ENCODE results near the gene BANF2. TPM values are rescaled to one million over a fixed set of nuclear protein-coding genes. Genes with fewer than 3 reads are reported as not detected.
A peak's percentile ranks its signal among the peaks of the same experiment; 100 is the strongest.

Gene BANF2
- total RNA-seq, 2 donors from 2014 or later, result not detected

DNA sequence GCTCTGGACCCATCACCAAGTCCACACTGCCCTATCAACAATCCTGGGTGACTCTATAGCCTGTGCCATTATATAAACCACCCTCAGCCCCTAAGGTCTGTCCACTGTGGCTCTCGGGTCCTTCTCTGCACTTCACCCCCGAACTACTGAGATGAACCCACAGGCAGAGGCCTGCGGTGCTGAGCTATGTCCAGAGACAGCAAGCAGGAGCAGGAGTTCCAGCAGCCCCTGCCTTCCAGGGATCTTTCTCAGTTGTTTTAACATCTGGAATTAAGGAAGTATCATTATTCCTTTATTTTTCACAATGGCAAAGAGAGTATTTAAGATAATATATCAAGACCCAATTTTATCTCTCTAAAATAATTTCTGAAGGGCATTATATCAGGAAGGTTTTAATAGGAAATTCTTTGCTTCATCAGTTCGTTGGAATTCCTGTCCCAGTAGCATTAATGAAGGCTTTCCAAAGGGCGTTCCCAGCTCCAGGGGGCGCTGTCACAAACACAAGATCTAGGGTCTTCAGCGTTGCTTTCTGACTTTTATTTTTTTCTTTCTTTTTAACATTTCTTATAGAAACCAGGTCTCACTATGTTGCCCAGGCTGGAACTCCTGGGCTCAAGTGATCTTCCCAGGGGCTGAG, 45.0 kb upstream of the BANF2 start:
- H3K27ac Mint-ChIP-seq, result peak overlapping the region; percentile 97
- H3K4me1 Mint-ChIP-seq, result peaks cover 34% of the 10 kb centered on the region
- no peaks in the 10 kb centered on the region for H3K27me3 Mint-ChIP-seq (ENCODE audit: insufficient read depth)
- Histone ChIP-seq H3K27me3 (ENCODE audit: control insufficient read depth, insufficient read depth, low read length, poor library complexity, severe bottlenecking) (no peaks in the 10 kb centered on the region), H3K4me1 (ENCODE audit: control insufficient read depth, insufficient read depth, low read length) (peaks cover 21% of the 10 kb centered on the region), H3K9ac (ENCODE audit: extremely low read depth, low read length, poor library complexity, severe bottlenecking) (peak overlapping the region; percentile 7), H3K4me3 (ENCODE audit: low read length) (no peak overlapping the region), H3K9me3 (ENCODE audit: control insufficient read depth, low read length) (peaks cover 11% of the 10 kb centered on the region), H3K36me3 (ENCODE audit: control insufficient read depth, insufficient read depth, low read length) (peaks cover 67% of the 10 kb centered on the region), H3K27ac (ENCODE audit: low read depth, low read length) (no peak overlapping the region)
- peaks cover 21% of the 10 kb centered on the region for H3K9me3 Mint-ChIP-seq
- WGBS, 2 experiments (ENCODE audit: insufficient coverage in 1 of 2, insufficient read length in 1 of 2), result 56 to 72% methylated on average over 3 to 7 of the region's 7 CpGs
- DNase-seq, result peak; percentile 93
- peaks cover 47% of the 10 kb centered on the region for H3K36me3 Mint-ChIP-seq (ENCODE audit: low read depth)
- H3K4me3 Mint-ChIP-seq, result no peak overlapping the region
- TF ChIP-seq, protein P1, sequence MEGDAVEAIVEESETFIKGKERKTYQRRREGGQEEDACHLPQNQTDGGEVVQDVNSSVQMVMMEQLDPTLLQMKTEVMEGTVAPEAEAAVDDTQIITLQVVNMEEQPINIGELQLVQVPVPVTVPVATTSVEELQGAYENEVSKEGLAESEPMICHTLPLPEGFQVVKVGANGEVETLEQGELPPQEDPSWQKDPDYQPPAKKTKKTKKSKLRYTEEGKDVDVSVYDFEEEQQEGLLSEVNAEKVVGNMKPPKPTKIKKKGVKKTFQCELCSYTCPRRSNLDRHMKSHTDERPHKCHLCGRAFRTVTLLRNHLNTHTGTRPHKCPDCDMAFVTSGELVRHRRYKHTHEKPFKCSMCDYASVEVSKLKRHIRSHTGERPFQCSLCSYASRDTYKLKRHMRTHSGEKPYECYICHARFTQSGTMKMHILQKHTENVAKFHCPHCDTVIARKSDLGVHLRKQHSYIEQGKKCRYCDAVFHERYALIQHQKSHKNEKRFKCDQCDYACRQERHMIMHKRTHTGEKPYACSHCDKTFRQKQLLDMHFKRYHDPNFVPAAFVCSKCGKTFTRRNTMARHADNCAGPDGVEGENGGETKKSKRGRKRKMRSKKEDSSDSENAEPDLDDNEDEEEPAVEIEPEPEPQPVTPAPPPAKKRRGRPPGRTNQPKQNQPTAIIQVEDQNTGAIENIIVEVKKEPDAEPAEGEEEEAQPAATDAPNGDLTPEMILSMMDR (conservative IDR thresholded peaks at IDR 0.05), result peak; percentile 97

DNA sequence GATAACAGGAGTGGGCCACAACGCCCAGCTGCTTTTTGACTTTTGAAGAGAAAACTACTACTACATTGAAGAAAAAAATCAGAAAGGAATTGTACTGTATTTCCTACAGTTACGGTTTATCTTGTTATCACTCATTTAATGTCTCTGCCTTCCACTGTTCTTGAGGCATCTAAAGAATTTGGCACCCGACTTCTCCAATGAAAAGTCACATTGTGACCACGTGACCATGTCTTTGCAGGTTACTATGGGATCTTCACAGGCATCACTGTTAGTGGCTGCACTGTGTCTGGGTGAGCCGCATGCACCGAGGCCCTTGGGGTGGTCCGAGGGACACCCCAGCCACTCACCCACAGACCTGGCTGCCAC, 44.5 kb upstream of the BANF2 start:
- H3K9me3 Mint-ChIP-seq, result peaks cover 26% of the 10 kb centered on the region
- peaks cover 68% of the 10 kb centered on the region for H3K36me3 ChIP-seq (ENCODE audit: control insufficient read depth, insufficient read depth, low read length)
- peaks cover 52% of the 10 kb centered on the region for H3K36me3 Mint-ChIP-seq (ENCODE audit: low read depth)
- H3K27ac Mint-ChIP-seq, result peak overlapping the region; percentile 97
- no peaks in the 10 kb centered on the region for H3K27me3 Mint-ChIP-seq (ENCODE audit: insufficient read depth)
- H3K4me1 Mint-ChIP-seq, result peaks cover 31% of the 10 kb centered on the region
- no peak overlapping the region for H3K4me3 ChIP-seq (ENCODE audit: low read length)
- peaks cover 16% of the 10 kb centered on the region for H3K9me3 ChIP-seq (ENCODE audit: control insufficient read depth, low read length)
- peak overlapping the region; percentile 7 for H3K9ac ChIP-seq (ENCODE audit: extremely low read depth, low read length, poor library complexity, severe bottlenecking)
- H3K27me3 ChIP-seq (ENCODE audit: control insufficient read depth, insufficient read depth, low read length, poor library complexity, severe bottlenecking), result no peaks in the 10 kb centered on the region
- 61 to 68% methylated on average over 5 to 7 of the region's 7 CpGs for WGBS, 2 experiments (ENCODE audit: insufficient coverage in 1 of 2, insufficient read length in 1 of 2)
- H3K27ac ChIP-seq (ENCODE audit: low read depth, low read length), result no peak overlapping the region
- no peak overlapping the region for H3K4me3 Mint-ChIP-seq
- TF ChIP-seq, protein P1 (conservative IDR thresholded peaks at IDR 0.05), result peak; percentile 17
- peak; percentile 86 for DNase-seq
- peaks cover 18% of the 10 kb centered on the region for H3K4me1 ChIP-seq (ENCODE audit: control insufficient read depth, insufficient read depth, low read length)

DNA sequence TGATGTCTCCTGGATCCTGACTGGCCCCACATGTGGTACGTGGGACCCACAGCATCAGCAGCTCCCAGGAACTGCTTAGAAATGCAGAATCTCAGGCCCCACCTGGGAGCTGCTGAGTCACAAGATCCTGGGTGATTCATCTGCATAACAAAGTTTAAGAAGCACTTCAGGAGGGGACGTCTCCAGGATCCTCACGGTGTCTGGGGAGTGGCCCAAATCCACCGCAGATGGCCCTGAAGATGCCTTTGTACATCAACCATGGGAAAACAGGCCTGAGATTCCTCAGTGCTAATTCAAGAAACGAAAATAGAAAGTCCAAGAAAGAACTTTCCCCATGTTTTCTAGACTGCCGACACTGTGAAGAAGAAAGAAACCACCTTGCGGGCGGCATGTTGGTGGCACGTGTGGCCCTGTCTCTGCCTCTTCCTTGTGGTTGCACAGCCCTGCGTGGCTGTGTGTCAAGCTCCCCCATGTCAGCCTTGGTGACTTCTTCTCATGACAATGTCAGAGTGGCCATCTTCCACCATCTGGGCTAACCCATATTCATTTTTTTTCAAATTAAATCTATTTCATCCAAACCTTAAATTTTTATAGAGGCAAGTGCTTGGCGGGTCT, 43.8 kb upstream of the BANF2 start:
- peaks cover 59% of the 10 kb centered on the region for H3K36me3 Mint-ChIP-seq (ENCODE audit: low read depth)
- 82 to 86% methylated on average over 11 of the region's 11 CpGs for WGBS, 2 experiments (ENCODE audit: insufficient coverage in 1 of 2, insufficient read length in 1 of 2)
- H3K36me3 ChIP-seq (ENCODE audit: control insufficient read depth, insufficient read depth, low read length), result peaks cover 68% of the 10 kb centered on the region
- DNase-seq, result peak; percentile 77
- no peaks in the 10 kb centered on the region for H3K27me3 Mint-ChIP-seq (ENCODE audit: insufficient read depth)
- H3K4me3 ChIP-seq (ENCODE audit: low read length), result no peak overlapping the region
- peaks cover 26% of the 10 kb centered on the region for H3K9me3 Mint-ChIP-seq
- peak overlapping the region; percentile 45 for H3K27ac Mint-ChIP-seq
- H3K27me3 ChIP-seq (ENCODE audit: control insufficient read depth, insufficient read depth, low read length, poor library complexity, severe bottlenecking), result no peaks in the 10 kb centered on the region
- H3K4me3 Mint-ChIP-seq, result no peak overlapping the region
- peaks cover 31% of the 10 kb centered on the region for H3K4me1 Mint-ChIP-seq
- no peak overlapping the region for H3K27ac ChIP-seq (ENCODE audit: low read depth, low read length)
- TF ChIP-seq, protein P1 (conservative IDR thresholded peaks at IDR 0.05), result no peak
- H3K4me1 ChIP-seq (ENCODE audit: control insufficient read depth, insufficient read depth, low read length), result peaks cover 11% of the 10 kb centered on the region
- no peak overlapping the region for H3K9ac ChIP-seq (ENCODE audit: extremely low read depth, low read length, poor library complexity, severe bottlenecking)
- peaks cover 19% of the 10 kb centered on the region for H3K9me3 ChIP-seq (ENCODE audit: control insufficient read depth, low read length)

Measured in endodermal cell (in vitro differentiated cells).